ENCODE results near the gene CDC42BPB.

DNA sequence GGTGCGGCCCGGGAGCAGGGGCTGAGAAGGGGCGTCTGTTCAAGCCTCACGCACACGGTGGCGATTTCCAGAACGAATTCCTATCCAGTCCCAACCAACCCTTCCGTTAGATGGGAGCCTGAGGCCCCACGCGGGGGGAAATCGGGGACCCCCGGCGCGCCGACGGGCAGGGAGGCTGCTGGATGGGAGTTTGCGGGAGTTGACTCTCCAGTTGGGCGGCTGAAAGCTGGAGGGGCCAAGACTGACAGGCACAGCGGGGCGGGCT, 47.0 kb upstream of the CDC42BPB start:
- TF ChIP-seq, protein P1, sequence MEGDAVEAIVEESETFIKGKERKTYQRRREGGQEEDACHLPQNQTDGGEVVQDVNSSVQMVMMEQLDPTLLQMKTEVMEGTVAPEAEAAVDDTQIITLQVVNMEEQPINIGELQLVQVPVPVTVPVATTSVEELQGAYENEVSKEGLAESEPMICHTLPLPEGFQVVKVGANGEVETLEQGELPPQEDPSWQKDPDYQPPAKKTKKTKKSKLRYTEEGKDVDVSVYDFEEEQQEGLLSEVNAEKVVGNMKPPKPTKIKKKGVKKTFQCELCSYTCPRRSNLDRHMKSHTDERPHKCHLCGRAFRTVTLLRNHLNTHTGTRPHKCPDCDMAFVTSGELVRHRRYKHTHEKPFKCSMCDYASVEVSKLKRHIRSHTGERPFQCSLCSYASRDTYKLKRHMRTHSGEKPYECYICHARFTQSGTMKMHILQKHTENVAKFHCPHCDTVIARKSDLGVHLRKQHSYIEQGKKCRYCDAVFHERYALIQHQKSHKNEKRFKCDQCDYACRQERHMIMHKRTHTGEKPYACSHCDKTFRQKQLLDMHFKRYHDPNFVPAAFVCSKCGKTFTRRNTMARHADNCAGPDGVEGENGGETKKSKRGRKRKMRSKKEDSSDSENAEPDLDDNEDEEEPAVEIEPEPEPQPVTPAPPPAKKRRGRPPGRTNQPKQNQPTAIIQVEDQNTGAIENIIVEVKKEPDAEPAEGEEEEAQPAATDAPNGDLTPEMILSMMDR (IDR thresholded peaks at IDR 0.05) = no peak
- TF ChIP-seq POLR2AphosphoS5 (IDR thresholded peaks at IDR 0.05; ENCODE audit: low read depth, low read length) (no peak), TCF7L2 (IDR thresholded peaks at IDR 0.05; ENCODE audit: low read depth, low read length) (no peak)
- TF ChIP-seq, protein P2, sequence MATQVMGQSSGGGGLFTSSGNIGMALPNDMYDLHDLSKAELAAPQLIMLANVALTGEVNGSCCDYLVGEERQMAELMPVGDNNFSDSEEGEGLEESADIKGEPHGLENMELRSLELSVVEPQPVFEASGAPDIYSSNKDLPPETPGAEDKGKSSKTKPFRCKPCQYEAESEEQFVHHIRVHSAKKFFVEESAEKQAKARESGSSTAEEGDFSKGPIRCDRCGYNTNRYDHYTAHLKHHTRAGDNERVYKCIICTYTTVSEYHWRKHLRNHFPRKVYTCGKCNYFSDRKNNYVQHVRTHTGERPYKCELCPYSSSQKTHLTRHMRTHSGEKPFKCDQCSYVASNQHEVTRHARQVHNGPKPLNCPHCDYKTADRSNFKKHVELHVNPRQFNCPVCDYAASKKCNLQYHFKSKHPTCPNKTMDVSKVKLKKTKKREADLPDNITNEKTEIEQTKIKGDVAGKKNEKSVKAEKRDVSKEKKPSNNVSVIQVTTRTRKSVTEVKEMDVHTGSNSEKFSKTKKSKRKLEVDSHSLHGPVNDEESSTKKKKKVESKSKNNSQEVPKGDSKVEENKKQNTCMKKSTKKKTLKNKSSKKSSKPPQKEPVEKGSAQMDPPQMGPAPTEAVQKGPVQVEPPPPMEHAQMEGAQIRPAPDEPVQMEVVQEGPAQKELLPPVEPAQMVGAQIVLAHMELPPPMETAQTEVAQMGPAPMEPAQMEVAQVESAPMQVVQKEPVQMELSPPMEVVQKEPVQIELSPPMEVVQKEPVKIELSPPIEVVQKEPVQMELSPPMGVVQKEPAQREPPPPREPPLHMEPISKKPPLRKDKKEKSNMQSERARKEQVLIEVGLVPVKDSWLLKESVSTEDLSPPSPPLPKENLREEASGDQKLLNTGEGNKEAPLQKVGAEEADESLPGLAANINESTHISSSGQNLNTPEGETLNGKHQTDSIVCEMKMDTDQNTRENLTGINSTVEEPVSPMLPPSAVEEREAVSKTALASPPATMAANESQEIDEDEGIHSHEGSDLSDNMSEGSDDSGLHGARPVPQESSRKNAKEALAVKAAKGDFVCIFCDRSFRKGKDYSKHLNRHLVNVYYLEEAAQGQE (IDR thresholded peaks at IDR 0.05; ENCODE audit: insufficient read depth in 1 of 2, low read depth in 2 of 2, low read length in 1 of 2) = no peak

All from Panc1 (cell line).